Thyroid gland (tissue), 4 donors: ENCODE data around the gene CCDC160.

Experiments used
- CTCF ChIP-seq, 6 experiments: fragments of 200-600 bp in 3 of 6; fragments of 450-650 bp in 3 of 6; sonication (generic) in 3 of 6; IDR thresholded peaks; one replicate each; pipeline ENCODE4 v1.5.1; 2016 to 2019; ENCODE audit warnings: antibody characterized with exemption in 6 of 6, mild to moderate bottlenecking in 2 of 6, inconsistent platforms in 1 of 6, moderate library complexity in 1 of 6
- POLR2A ChIP-seq, 2 donors: fragments of 450-650 bp; IDR thresholded peaks; one replicate each; pipeline ENCODE4 v1.6.1; 2017; ENCODE audit warnings: antibody characterized with exemption in 2 of 2, mild to moderate bottlenecking in 2 of 2, moderate library complexity in 1 of 2

GRCh38 chrX:134249241-134249640 is 12.3 kb downstream of the CCDC160 start:
- no peak for TF ChIP-seq CTCF (IDR thresholded peaks at IDR 0.05)
- TF ChIP-seq POLR2A (IDR thresholded peaks at IDR 0.05), result no peak
